HepG2 (cell line): ENCODE results near the gene KRT71. TPM values are rescaled to one million over a fixed set of nuclear protein-coding genes. Genes with fewer than 3 reads are reported as not detected.

Experiments used
- ATAC-seq: fragments of 200-7000 bp; cut with Tn5 transposase; 3 replicates; pipeline ENCODE4 v1.9.1; 2020; ENCODE audit warnings: mild to moderate bottlenecking, moderate library complexity
- BruUV-seq: library from RNA; stranded (reverse); fragments of 400-500 nt; replicated peaks from 2 replicates; lab custom pipeline; 2021; lab: Mats Ljungman, UMichigan
- CTCF ChIA-PET: fragments of 300-600 bp; formaldehyde crosslinking; extraction: SDS; loops from one replicate; lab custom pipeline; 2021; ENCODE audit warnings: low total read pairs, inconsistent platforms, low intra/inter-chr PET ratio; lab: Yijun Ruan, JAX
- POLR2A ChIA-PET: fragments of 350-600 bp; sonication (Branson Sonifier 250); formaldehyde crosslinking; loops from one replicate; lab custom pipeline; 2020; ENCODE audit warnings: antibody characterized with exemption, inconsistent platforms; lab: Yijun Ruan, JAX
- DNase-seq: peaks from one replicate; pipeline ENCODE4 v3.0.0-alpha.2; 2015; ENCODE audit warnings: low spot score
- FAIRE-seq: peaks from 3 replicates; lab custom pipeline; 2011; peaks lifted over from hg19 to GRCh38; lab: Jason Lieb, UNC
- H2AFZ ChIP-seq: one replicate; pipeline ENCODE4 v1.6.1; 2011; ENCODE audit warnings: low read length, inconsistent platforms
- H3K27ac ChIP-seq: fragments of 300-600 bp; 3 replicates; pipeline ENCODE4 v1.8.0; 2011; ENCODE audit warnings: mixed run types, mild to moderate bottlenecking, mixed read lengths, low read length, inconsistent platforms; ENCODE audit not compliant: insufficient read depth; ENCODE audit errors: extremely low read length
- H3K27me3 ChIP-seq, 2 experiments: fragments of 200-600 bp in 1 of 2; 2 replicates in 1 of 2; 3 replicates in 1 of 2; pipeline versions ENCODE4 v1.6.0 to v1.8.0; 2011; ENCODE audit warnings: low read length in 2 of 2, mild to moderate bottlenecking in 2 of 2, moderate library complexity in 2 of 2, inconsistent platforms in 1 of 2; ENCODE audit not compliant: insufficient read depth in 2 of 2, control insufficient read depth in 1 of 2
- H3K36me3 ChIP-seq, 2 experiments: fragments of 200-600 bp in 1 of 2; replicated peaks in 1 of 2; 2 replicates in 1 of 2; 3 replicates in 1 of 2; pipeline versions ENCODE4 v1.5.1 to v1.8.0; 2011; ENCODE audit warnings: low read length in 2 of 2, inconsistent platforms in 1 of 2; ENCODE audit not compliant: insufficient read depth in 2 of 2, control insufficient read depth in 1 of 2
- H3K4me1 ChIP-seq: 2 replicates; pipeline ENCODE4 v1.5.1; 2012; ENCODE audit warnings: low read length, inconsistent platforms; ENCODE audit not compliant: insufficient read depth
- H3K4me2 ChIP-seq: 2 replicates; pipeline ENCODE4 v1.6.0; 2011; ENCODE audit warnings: low read depth, low read length, inconsistent platforms
- H3K4me3 ChIP-seq, 3 experiments: fragments of 200-600 bp in 1 of 3; sonication (generic), shearing (Covaris generic) in 1 of 3; replicated peaks in 1 of 3; 2 replicates each; pipeline ENCODE4 v1.5.1; 2011 to 2016; ENCODE audit warnings: low read length in 3 of 3, inconsistent platforms in 2 of 3, low read depth in 2 of 3, mild to moderate bottlenecking in 2 of 3, control low read depth in 1 of 3, mixed read lengths in 1 of 3; ENCODE audit not compliant: insufficient read depth in 1 of 3
- H3K79me2 ChIP-seq: one replicate; pipeline ENCODE4 v1.6.1; 2011; ENCODE audit warnings: low read length, inconsistent platforms; ENCODE audit not compliant: insufficient read depth
- H3K9ac ChIP-seq: 2 replicates; pipeline ENCODE4 v1.6.0; 2011; ENCODE audit warnings: mild to moderate bottlenecking, low read depth, low read length, inconsistent platforms; ENCODE audit not compliant: insufficient read depth
- H3K9me3 ChIP-seq: 2 replicates; pipeline ENCODE4 v1.5.1; 2012; ENCODE audit warnings: mild to moderate bottlenecking, low read length
- H4K20me1 ChIP-seq: 2 replicates; pipeline ENCODE4 v1.6.0; 2011; ENCODE audit warnings: inconsistent platforms, mild to moderate bottlenecking, low read length, moderate library complexity; ENCODE audit not compliant: insufficient read depth
- ARID3A ChIP-seq: IDR thresholded peaks from 2 replicates; pipeline ENCODE4 v1.6.1; 2012; ENCODE audit warnings: low read depth, low read length, improper control_type of control experiment
- CEBPZ ChIP-seq: IDR thresholded peaks from 2 replicates; pipeline ENCODE4 v1.6.1; 2012; ENCODE audit warnings: low read length, improper control_type of control experiment
- LRRFIP1 ChIP-seq: sonication (generic); formaldehyde crosslinking; conservative IDR thresholded peaks from 2 replicates; pipeline ENCODE4 v1.4.0; 2020; ENCODE audit warnings: missing genetic modification reagents
- RBM39 ChIP-seq: fragments of 200-400 bp; formaldehyde crosslinking; IDR thresholded peaks from one replicate; pipeline ENCODE4 v1.6.1; 2018; ENCODE audit warnings: antibody characterized with exemption, mild to moderate bottlenecking, low read depth, low read length; ENCODE audit not compliant: poor library complexity, severe bottlenecking
- REST ChIP-seq, 2 experiments: IDR thresholded peaks; 2 replicates each; pipeline ENCODE4 v1.6.1; 2011 to 2012; ENCODE audit warnings: low read length in 2 of 2, borderline replicate concordance in 1 of 2, low read depth in 1 of 2, mild to moderate bottlenecking in 1 of 2, moderate library complexity in 1 of 2
- THAP11 ChIP-seq: IDR thresholded peaks from 2 replicates; pipeline ENCODE4 v1.6.1; 2016; ENCODE audit warnings: missing biosample characterization, missing genetic modification reagents
- ZNF709 ChIP-seq: sonication (generic); formaldehyde crosslinking; IDR thresholded peaks from 2 replicates; pipeline ENCODE4 v1.5.0; 2020; ENCODE audit warnings: mild to moderate bottlenecking, missing genetic modification reagents
- ZNF772 ChIP-seq: sonication (generic); formaldehyde crosslinking; IDR thresholded peaks from 2 replicates; pipeline ENCODE4 v1.5.0; 2020; ENCODE audit warnings: mild to moderate bottlenecking, missing genetic modification reagents
- WGBS: methylation state at CpG from one replicate; pipeline ENCODE4 v1.1.6; 2017; ENCODE audit warnings: low lambda C conversion rate; 5-methylcytosine and 5-hydroxymethylcytosine counted together
- in situ Hi-C: cut with HindIII; loops from 2 replicates; pipeline ENCODE4 v1.10.0; 2017; ENCODE audit warnings: low pct_unique_long_range_greater_than_20kb; ENCODE audit not compliant: extremely low pct_ligation_motif_present
- intact Hi-C: fragments of 100-400 bp; cut with micrococcal nuclease; formaldehyde crosslinking; loops from one replicate; pipeline ENCODE4 v1.10.0; 2022; ENCODE audit not compliant: unreplicated experiment
- polyA plus RNA-seq, 8 experiments: library from polyadenylated mRNA; depleted of rRNA in 3 of 8; stranded (reverse) in 7 of 8; unstranded in 1 of 8; fragments of >200 nt; fragmentation: Illumina TruSeq in 4 of 8; extraction: Trizol in 4 of 8; gene quantifications; 2 replicates each; pipeline versions ENCODE4 v1.2.1 to v1.2.3, GENCODE V29; 2011 to 2016; ENCODE audit warnings: low read depth in 4 of 8, missing spikeins in 1 of 8, mixed read lengths in 1 of 8; ENCODE audit not compliant: insufficient read depth in 1 of 8
- total RNA-seq, 5 experiments: library from RNA; depleted of rRNA; stranded (reverse); fragments of >200 nt; fragmentation: Illumina TruSeq; extraction: Trizol; gene quantifications; 2 replicates each; pipeline ENCODE4 v1.2.3, GENCODE V29; 2016; ENCODE audit warnings: low read depth in 1 of 5

KRT71 gene
- total and polyA plus RNA-seq, 2 of the 13 experiments (the other 11 are each of a cell fraction or from before 2014, with no cell fraction given), result not detected

GRCh38 chr12:52590021-52590420 lies 37.1 kb upstream of the KRT71 start (continued):
- TF ChIP-seq LRRFIP1 (CRISPR knock-in tag) (no peak), ZNF709 (CRISPR knock-in tag) (no peak)

- no peaks in the 10 kb centered on the region for H3K36me3 ChIP-seq
- TF ChIP-seq ARID3A (no peak), CEBPZ (no peak), ZNF772 (CRISPR knock-in tag) (no peak), RBM39 (no peak), REST (IDR thresholded peaks at IDR 0.05; ENCODE audit: borderline replicate concordance in 1 of 2, low read depth in 1 of 2, low read length in 2 of 2) (no peak), THAP11 (CRISPR knock-in tag) (no peak)
- TF ChIP-seq, all 625 proteins: peak for 0
- H3K9ac ChIP-seq, result no peak overlapping the region
- no peaks in the 10 kb centered on the region for H3K9me3 ChIP-seq
- WGBS, result 0% methylated on average over 1 of the region's 17 CpGs
- no peaks in the 10 kb centered on the region for H3K4me1 ChIP-seq
- H4K20me1 ChIP-seq, result no peaks in the 10 kb centered on the region
- no peak overlapping the region for H3K4me3 ChIP-seq
- H3K27ac ChIP-seq, result no peak overlapping the region
- DNase-seq (no peak), FAIRE-seq (no peak), ATAC-seq (no peak)
- peaks cover 5 to 18% of the 10 kb centered on the region in 2 experiments; a peak in 3 of 5 replicates for H3K27me3 ChIP-seq
- no TSS peak for BruUV-seq
- in situ Hi-C loops (loop anchor here (10.0 kb wide), 1 partner anchor 397 kb away; no protein-coding TSS in a partner anchor), intact Hi-C loops (no loop called here)
- POLR2A ChIA-PET, result no interaction called here
- H3K79me2 ChIP-seq, result no peaks in the 10 kb centered on the region
- no peak overlapping the region for H2AFZ ChIP-seq
- no peak overlapping the region for H3K4me2 ChIP-seq
- CTCF ChIA-PET, result no interaction called here
Observed at GRCh38 chr12:52587563-52587962, 34.6 kb upstream of the KRT71 start.
